K562 (cell line): ENCODE measurements around the gene TCFL5. TPM values are rescaled to one million over a fixed set of nuclear protein-coding genes. Genes with fewer than 3 reads are reported as not detected.

Source experiments
- ATAC-seq: fragments of 200-7000 bp; cut with Tn5 transposase; 3 replicates; pipeline ENCODE4 v1.9.1; 2020; ENCODE audit warnings: moderate library complexity
- BruUV-seq: library from RNA; stranded (reverse); fragments of 400-500 nt; replicated peaks from 2 replicates; lab custom pipeline; 2021; lab: Mats Ljungman, UMichigan
- CTCF ChIA-PET: fragments of 300-600 bp; formaldehyde crosslinking; extraction: SDS; loops from one replicate; lab custom pipeline; 2021; ENCODE audit warnings: low intra/inter-chr PET ratio; lab: Yijun Ruan, JAX
- POLR2A ChIA-PET: fragments of 300-600, 350-650 bp; sonication (Branson Sonifier 250); formaldehyde crosslinking; extraction: SDS; loops from one replicate; lab custom pipeline; 2021; ENCODE audit warnings: antibody characterized with exemption, inconsistent platforms; lab: Yijun Ruan, JAX
- DNase-seq, 4 experiments: peaks; one replicate each; pipeline versions ENCODE4 v3.0.0 to v3.0.0-alpha.2; 2011 to 2018; ENCODE audit warnings: low spot score in 3 of 4, mixed read lengths in 3 of 4; ENCODE audit errors: extremely low read depth in 1 of 4
- FAIRE-seq: peaks from 2 replicates; lab custom pipeline; 2011; peaks lifted over from hg19 to GRCh38; lab: Jason Lieb, UNC
- H2AFZ ChIP-seq: 2 replicates; pipeline ENCODE4 v1.6.0; 2011; ENCODE audit warnings: low read depth, low read length, control low read depth, inconsistent platforms
- H3K27ac ChIP-seq: fragments of 200-600 bp; 3 replicates; pipeline ENCODE4 v1.8.0; 2011; ENCODE audit warnings: low read depth, mild to moderate bottlenecking, control low read depth, inconsistent platforms, low read length, moderate library complexity, mixed read lengths; ENCODE audit errors: extremely low read depth
- H3K27me3 ChIP-seq, 2 experiments: fragments of 300-600 bp in 1 of 2; 2 replicates in 1 of 2; 3 replicates in 1 of 2; pipeline versions ENCODE4 v1.6.0 to v1.8.0; 2011; ENCODE audit warnings: inconsistent platforms in 2 of 2, low read length in 2 of 2, mild to moderate bottlenecking in 1 of 2, mixed read lengths in 1 of 2, moderate library complexity in 1 of 2; ENCODE audit not compliant: control insufficient read depth in 2 of 2, insufficient read depth in 2 of 2
- H3K36me3 ChIP-seq: fragments of 300-600 bp; 3 replicates; pipeline ENCODE4 v1.8.0; 2011; ENCODE audit warnings: mild to moderate bottlenecking, low read length, inconsistent platforms; ENCODE audit not compliant: control insufficient read depth, insufficient read depth
- H3K4me1 ChIP-seq, 2 experiments: fragments of 200-600 bp in 1 of 2; replicated peaks in 1 of 2; 2 replicates in 1 of 2; 3 replicates in 1 of 2; pipeline versions ENCODE4 v1.5.1 to v1.8.0; 2011; ENCODE audit warnings: inconsistent platforms in 2 of 2, low read length in 2 of 2, mild to moderate bottlenecking in 1 of 2, mixed read lengths in 1 of 2, moderate library complexity in 1 of 2; ENCODE audit not compliant: control insufficient read depth in 2 of 2, insufficient read depth in 2 of 2
- H3K4me2 ChIP-seq: 2 replicates; pipeline ENCODE4 v1.6.1; 2011; ENCODE audit warnings: low read length, control low read depth, inconsistent platforms, mixed read lengths; ENCODE audit not compliant: insufficient read depth
- H3K4me3 ChIP-seq: fragments of 200-600 bp; sonication (generic), shearing (Covaris generic); 2 replicates; pipeline ENCODE4 v1.5.1; 2016; ENCODE audit warnings: control low read depth, inconsistent platforms
- H3K79me2 ChIP-seq: fragments of 200-600 bp; 3 replicates; pipeline ENCODE4 v1.8.0; 2011; ENCODE audit warnings: low read length, inconsistent platforms; ENCODE audit not compliant: control insufficient read depth, insufficient read depth
- H3K9ac ChIP-seq, 2 experiments: 2 replicates each; pipeline versions ENCODE4 v1.6.0 to v1.6.1; 2011; ENCODE audit warnings: low read depth in 2 of 2, low read length in 2 of 2, control low read depth in 1 of 2, inconsistent platforms in 1 of 2, mild to moderate bottlenecking in 1 of 2, mixed read lengths in 1 of 2; ENCODE audit not compliant: insufficient read depth in 1 of 2
- H3K9me1 ChIP-seq: one replicate; pipeline ENCODE4 v1.6.0; 2011; ENCODE audit warnings: inconsistent platforms, mild to moderate bottlenecking, low read length, moderate library complexity; ENCODE audit not compliant: control insufficient read depth, insufficient read depth
- H3K9me3 ChIP-seq: replicated peaks from 2 replicates; pipeline ENCODE4 v1.5.1; 2011; ENCODE audit warnings: low read depth, low read length, inconsistent platforms; ENCODE audit not compliant: control insufficient read depth, insufficient read depth
- H4K20me1 ChIP-seq: replicated peaks from 2 replicates; pipeline ENCODE4 v1.6.1; 2011; ENCODE audit warnings: low read length, inconsistent platforms, mixed read lengths; ENCODE audit not compliant: control insufficient read depth, insufficient read depth
- DPF2 ChIP-seq: fragments of 450-650 bp; IDR thresholded peaks from 2 replicates; pipeline ENCODE4 v1.6.1; 2016
- E2F4 ChIP-seq: sonication (generic); formaldehyde crosslinking; IDR thresholded peaks from 2 replicates; pipeline ENCODE4 v1.8.0; 2022; ENCODE audit warnings: mild to moderate bottlenecking, low read depth, missing genetic modification reagents
- EZH2 ChIP-seq: IDR thresholded peaks from 2 replicates; pipeline ENCODE4 v1.6.1; 2012; ENCODE audit warnings: low read depth, mild to moderate bottlenecking, inconsistent platforms, low read length, borderline replicate concordance
- GABPA ChIP-seq: fragments of 200-800 bp; sonication (Bioruptor generic); conservative IDR thresholded peaks from 2 replicates; pipeline ENCODE4 v1.6.1; 2016; ENCODE audit warnings: low read depth, missing genetic modification characterization, missing compliant biosample characterization
- HOXB6 ChIP-seq: fragments of 250-450 bp; sonication (Bioruptor Pico); IDR thresholded peaks from 2 replicates; pipeline ENCODE4 v1.5.1; 2022; ENCODE audit warnings: mild to moderate bottlenecking, borderline replicate concordance
- JUN ChIP-seq, 2 experiments: sonication (generic) in 1 of 2; formaldehyde crosslinking in 1 of 2; IDR thresholded peaks; 2 replicates each; pipeline versions ENCODE4 v1.6.1 to v1.8.0; 2012 to 2022; ENCODE audit warnings: borderline replicate concordance in 2 of 2, mild to moderate bottlenecking in 2 of 2, improper control_type of control experiment in 1 of 2, low read depth in 1 of 2, low read length in 1 of 2, missing genetic modification reagents in 1 of 2
- LARP7 ChIP-seq: fragments of 450-650 bp; IDR thresholded peaks from 2 replicates; pipeline ENCODE4 v1.6.1; 2016
- MLX ChIP-seq, 2 experiments: fragments of 450-650 bp in 1 of 2; sonication (generic) in 1 of 2; formaldehyde crosslinking; conservative IDR thresholded peaks; 2 replicates each; pipeline versions ENCODE4 v1.4.0 to v1.8.1; 2020 to 2022; ENCODE audit warnings: mild to moderate bottlenecking in 1 of 2, missing genetic modification reagents in 1 of 2
- NFE2 ChIP-seq: IDR thresholded peaks from 2 replicates; pipeline ENCODE4 v1.6.1; 2014; ENCODE audit warnings: antibody characterized with exemption, low read depth
- PBX2 ChIP-seq, 2 experiments: IDR thresholded peaks in 1 of 2; conservative IDR thresholded peaks in 1 of 2; 2 replicates each; pipeline ENCODE4 v1.6.1; 2016; ENCODE audit warnings: low read depth in 2 of 2, mild to moderate bottlenecking in 1 of 2, missing compliant biosample characterization in 1 of 2, missing genetic modification characterization in 1 of 2, moderate library complexity in 1 of 2
- POLR2AphosphoS2 ChIP-seq: IDR thresholded peaks from 2 replicates; pipeline ENCODE4 v1.6.1; 2012; ENCODE audit warnings: low read length, improper control_type of control experiment
- SIX5 ChIP-seq, 2 experiments: IDR thresholded peaks; 2 replicates each; pipeline ENCODE4 v1.6.1; 2011; ENCODE audit warnings: low read length in 2 of 2, borderline replicate concordance in 1 of 2, low read depth in 1 of 2, mild to moderate bottlenecking in 1 of 2, moderate library complexity in 1 of 2; ENCODE audit not compliant: insufficient read depth in 1 of 2
- TEAD1 ChIP-seq, 2 experiments: fragments of 450-650 bp in 1 of 2; sonication (generic) in 1 of 2; formaldehyde crosslinking; IDR thresholded peaks; 2 replicates each; pipeline versions ENCODE4 v1.4.0 to v1.8.0; 2020 to 2022; ENCODE audit warnings: mild to moderate bottlenecking in 2 of 2, missing genetic modification reagents in 1 of 2
- ZFX ChIP-seq: sonication (generic); formaldehyde crosslinking; IDR thresholded peaks from 2 replicates; pipeline ENCODE4 v1.8.0; 2022; ENCODE audit warnings: mild to moderate bottlenecking, missing genetic modification reagents, moderate library complexity
- ZNF384 ChIP-seq: IDR thresholded peaks from 2 replicates; pipeline ENCODE4 v1.6.1; 2012; ENCODE audit warnings: low read depth, low read length, improper control_type of control experiment
- ZNF561 ChIP-seq: fragments of 450-650 bp; formaldehyde crosslinking; conservative IDR thresholded peaks from 2 replicates; pipeline ENCODE4 v1.4.0; 2020; ENCODE audit warnings: mild to moderate bottlenecking, moderate library complexity
- WGBS: fragments of 100-300 bp; shearing (Covaris generic); methylation state at CpG from one replicate; pipeline ENCODE4 v1.1.6; 2016; ENCODE audit warnings: low coverage, mixed read lengths; ENCODE audit not compliant: insufficient coverage; ENCODE audit errors: missing lambda C conversion rate; 5-methylcytosine and 5-hydroxymethylcytosine counted together
- in situ Hi-C: fragments of 300-500 bp; cut with MboI; formaldehyde crosslinking; loops from 4 replicates; pipeline ENCODE4 v1.15.0; 2018; ENCODE audit warnings: inconsistent platforms, mixed read lengths
- intact Hi-C: fragments of 100-400 bp; cut with micrococcal nuclease; formaldehyde crosslinking; loops from 2 replicates; pipeline ENCODE4 v1.14.2; 2022
- polyA plus RNA-seq, 8 experiments: library from polyadenylated mRNA; depleted of rRNA in 4 of 8; stranded (reverse) in 5 of 8; unstranded in 3 of 8; fragments of >200 nt; fragmentation: Nextera tagmentation in 2 of 8; fragmentation: Illumina TruSeq in 1 of 8; extraction: Ambion mirVana in 2 of 8; extraction: Trizol in 1 of 8; gene quantifications; 2 replicates each; pipeline versions ENCODE4 v1.2.1 to v1.2.3, GENCODE V29; 2011 to 2014; ENCODE audit warnings: inconsistent platforms in 1 of 8, missing spikeins in 1 of 8
- total RNA-seq, 7 experiments: library from RNA; depleted of rRNA in 6 of 7; stranded (reverse); fragments of >200 nt in 6 of 7; fragmentation: Illumina TruSeq in 2 of 7; extraction: Trizol in 2 of 7; gene quantifications; 2 replicates each; pipeline versions ENCODE4 v1.2.1 to v1.2.3, GENCODE V29; 2011 to 2021; ENCODE audit warnings: low replicate concordance in 1 of 7

TCFL5 gene
- total and polyA plus RNA-seq, 9 of the 15 experiments (the other 6 are each of a cell fraction or from before 2014, with no cell fraction given), result 1.00 to 12.6 (median 9.1) TPM

- H3K79me2 ChIP-seq, result 0 out of 3 replicates have a peak, but pooled peaks cover 3% of the 10 kb centered on the region
- BruUV-seq, result no TSS peak
- DNase-seq, result no peak
- no peak overlapping the region for H3K4me2 ChIP-seq
- H3K4me3 ChIP-seq, result no peak overlapping the region
- peaks cover 69% of the 10 kb centered on the region for H3K36me3 ChIP-seq
- ChIA-PET POLR2A (interaction anchor here (0.6 to 2.4 kb wide), 11 partner anchors 9 to 324 kb away, joined by 3 to 6 read pairs (median 3); no protein-coding TSS in a partner anchor), CTCF (interaction anchor here (3.9 kb wide), 1 partner anchor 111 kb away, joined by 30 read pairs; no protein-coding TSS in a partner anchor)
- 95% methylated on average over 16 of the region's 16 CpGs for WGBS
- H2AFZ ChIP-seq, result no peak overlapping the region
- intact Hi-C loops (no loop called here), in situ Hi-C loops (no loop called here)
- TF ChIP-seq TEAD1 (CRISPR knock-in tag; IDR thresholded peaks at IDR 0.05) (no peak), PBX2 (CRISPR knock-in tag; IDR thresholded peaks at IDR 0.05; ENCODE audit: low read depth) (no peak), PBX2 (tag; conservative IDR thresholded peaks at IDR 0.05; ENCODE audit: low read depth) (no peak), ZFX (CRISPR knock-in tag) (no peak), GABPA (tag) (no peak), ZNF561 (CRISPR knock-in tag) (no peak), POLR2AphosphoS2 (no peak), MLX (CRISPR knock-in tag; conservative IDR thresholded peaks at IDR 0.05) (no peak), EZH2 (no peak), DPF2 (no peak), E2F4 (CRISPR knock-in tag) (no peak), LARP7 (no peak), ZNF384 (no peak), NFE2 (no peak), HOXB6 (no peak), SIX5 (IDR thresholded peaks at IDR 0.05; ENCODE audit: borderline replicate concordance in 1 of 2, insufficient read depth in 1 of 2, low read depth in 1 of 2, low read length in 2 of 2) (no peak), JUN (IDR thresholded peaks at IDR 0.05; ENCODE audit: borderline replicate concordance, low read depth, low read length) (no peak), JUN (CRISPR knock-in tag; IDR thresholded peaks at IDR 0.05; ENCODE audit: borderline replicate concordance) (no peak)
- no peaks in the 10 kb centered on the region for H3K27me3 ChIP-seq
- H3K9me3 ChIP-seq, result no peaks in the 10 kb centered on the region
- peaks cover 6 to 10% of the 10 kb centered on the region in 2 experiments for H3K4me1 ChIP-seq
- no peak overlapping the region for H3K9ac ChIP-seq
- peaks cover 13% of the 10 kb centered on the region for H4K20me1 ChIP-seq
- no peak for FAIRE-seq
- no peak overlapping the region for H3K27ac ChIP-seq
- no peak for ATAC-seq
- H3K9me1 ChIP-seq, result no peaks in the 10 kb centered on the region
These were observed 36.7 kb upstream of the TCFL5 start for GRCh38 chr20:62898093-62898964.
